K562 (cell line): Measurements from ENCODE around the gene SLC9A7. TPM values are rescaled to one million over a fixed set of nuclear protein-coding genes. Genes with fewer than 3 reads are reported as not detected.

Source experiments
- ATAC-seq: fragments of 200-7000 bp; cut with Tn5 transposase; 3 replicates; pipeline ENCODE4 v1.9.1; 2020; ENCODE audit warnings: moderate library complexity
- BruUV-seq: library from RNA; stranded (reverse); fragments of 400-500 nt; replicated peaks from 2 replicates; lab custom pipeline; 2021; lab: Mats Ljungman, UMichigan
- CTCF ChIA-PET: fragments of 300-600 bp; formaldehyde crosslinking; extraction: SDS; loops from one replicate; lab custom pipeline; 2021; ENCODE audit warnings: low intra/inter-chr PET ratio; lab: Yijun Ruan, JAX
- POLR2A ChIA-PET: fragments of 300-600, 350-650 bp; sonication (Branson Sonifier 250); formaldehyde crosslinking; extraction: SDS; loops from one replicate; lab custom pipeline; 2021; ENCODE audit warnings: antibody characterized with exemption, inconsistent platforms; lab: Yijun Ruan, JAX
- DNase-seq, 4 experiments: peaks; one replicate each; pipeline versions ENCODE4 v3.0.0 to v3.0.0-alpha.2; 2011 to 2018; ENCODE audit warnings: low spot score in 3 of 4, mixed read lengths in 3 of 4; ENCODE audit errors: extremely low read depth in 1 of 4
- FAIRE-seq: peaks from 2 replicates; lab custom pipeline; 2011; peaks lifted over from hg19 to GRCh38; lab: Jason Lieb, UNC
- H2AFZ ChIP-seq: 2 replicates; pipeline ENCODE4 v1.6.0; 2011; ENCODE audit warnings: low read depth, low read length, control low read depth, inconsistent platforms
- H3K27ac ChIP-seq: fragments of 200-600 bp; 3 replicates; pipeline ENCODE4 v1.8.0; 2011; ENCODE audit warnings: low read depth, mild to moderate bottlenecking, control low read depth, inconsistent platforms, low read length, moderate library complexity, mixed read lengths; ENCODE audit errors: extremely low read depth
- H3K27me3 ChIP-seq, 2 experiments: fragments of 300-600 bp in 1 of 2; 2 replicates in 1 of 2; 3 replicates in 1 of 2; pipeline versions ENCODE4 v1.6.0 to v1.8.0; 2011; ENCODE audit warnings: inconsistent platforms in 2 of 2, low read length in 2 of 2, mild to moderate bottlenecking in 1 of 2, mixed read lengths in 1 of 2, moderate library complexity in 1 of 2; ENCODE audit not compliant: control insufficient read depth in 2 of 2, insufficient read depth in 2 of 2
- H3K36me3 ChIP-seq: fragments of 300-600 bp; 3 replicates; pipeline ENCODE4 v1.8.0; 2011; ENCODE audit warnings: mild to moderate bottlenecking, low read length, inconsistent platforms; ENCODE audit not compliant: control insufficient read depth, insufficient read depth
- H3K4me1 ChIP-seq, 2 experiments: fragments of 200-600 bp in 1 of 2; replicated peaks in 1 of 2; 2 replicates in 1 of 2; 3 replicates in 1 of 2; pipeline versions ENCODE4 v1.5.1 to v1.8.0; 2011; ENCODE audit warnings: inconsistent platforms in 2 of 2, low read length in 2 of 2, mild to moderate bottlenecking in 1 of 2, mixed read lengths in 1 of 2, moderate library complexity in 1 of 2; ENCODE audit not compliant: control insufficient read depth in 2 of 2, insufficient read depth in 2 of 2
- H3K4me2 ChIP-seq: 2 replicates; pipeline ENCODE4 v1.6.1; 2011; ENCODE audit warnings: low read length, control low read depth, inconsistent platforms, mixed read lengths; ENCODE audit not compliant: insufficient read depth
- H3K4me3 ChIP-seq: fragments of 200-600 bp; sonication (generic), shearing (Covaris generic); 2 replicates; pipeline ENCODE4 v1.5.1; 2016; ENCODE audit warnings: control low read depth, inconsistent platforms
- H3K79me2 ChIP-seq: fragments of 200-600 bp; 3 replicates; pipeline ENCODE4 v1.8.0; 2011; ENCODE audit warnings: low read length, inconsistent platforms; ENCODE audit not compliant: control insufficient read depth, insufficient read depth
- H3K9ac ChIP-seq, 2 experiments: 2 replicates each; pipeline versions ENCODE4 v1.6.0 to v1.6.1; 2011; ENCODE audit warnings: low read depth in 2 of 2, low read length in 2 of 2, control low read depth in 1 of 2, inconsistent platforms in 1 of 2, mild to moderate bottlenecking in 1 of 2, mixed read lengths in 1 of 2; ENCODE audit not compliant: insufficient read depth in 1 of 2
- H3K9me1 ChIP-seq: one replicate; pipeline ENCODE4 v1.6.0; 2011; ENCODE audit warnings: inconsistent platforms, mild to moderate bottlenecking, low read length, moderate library complexity; ENCODE audit not compliant: control insufficient read depth, insufficient read depth
- H3K9me3 ChIP-seq: replicated peaks from 2 replicates; pipeline ENCODE4 v1.5.1; 2011; ENCODE audit warnings: low read depth, low read length, inconsistent platforms; ENCODE audit not compliant: control insufficient read depth, insufficient read depth
- H4K20me1 ChIP-seq: replicated peaks from 2 replicates; pipeline ENCODE4 v1.6.1; 2011; ENCODE audit warnings: low read length, inconsistent platforms, mixed read lengths; ENCODE audit not compliant: control insufficient read depth, insufficient read depth
- ARID3B ChIP-seq: fragments of 250-450 bp; sonication (Bioruptor Pico); IDR thresholded peaks from 2 replicates; pipeline ENCODE4 v1.4.0; 2020; ENCODE audit warnings: borderline replicate concordance
- CBX5 ChIP-seq: IDR thresholded peaks from 2 replicates; pipeline ENCODE4 v1.6.1; 2014; ENCODE audit warnings: low read depth, borderline replicate concordance
- CBX8 ChIP-seq: fragments of 200-600 bp; sonication (generic); IDR thresholded peaks from 2 replicates; pipeline ENCODE4 v1.6.1; 2012; ENCODE audit warnings: borderline replicate concordance, mixed run types, low read depth, mild to moderate bottlenecking, moderate library complexity, mixed read lengths, low read length, control low read depth, inconsistent platforms; ENCODE audit not compliant: poor library complexity, severe bottlenecking; ENCODE audit errors: extremely low read depth
- CREBBP ChIP-seq: IDR thresholded peaks from one replicate; pipeline ENCODE4 v1.6.1; 2012; ENCODE audit warnings: low read depth, mild to moderate bottlenecking, control low read depth, inconsistent platforms, low read length
- GABPA ChIP-seq: fragments of 200-800 bp; sonication (Bioruptor generic); conservative IDR thresholded peaks from 2 replicates; pipeline ENCODE4 v1.6.1; 2016; ENCODE audit warnings: low read depth, missing genetic modification characterization, missing compliant biosample characterization
- GTF2F1 ChIP-seq: IDR thresholded peaks from 2 replicates; pipeline ENCODE4 v1.6.1; 2011; ENCODE audit warnings: low read depth, low read length, improper control_type of control experiment
- HNRNPL ChIP-seq: fragments of 200-400 bp; formaldehyde crosslinking; IDR thresholded peaks from 2 replicates; pipeline ENCODE4 v1.6.1; 2017; ENCODE audit warnings: low read depth, mild to moderate bottlenecking, low read length
- PURB ChIP-seq: sonication (generic); formaldehyde crosslinking; IDR thresholded peaks from 2 replicates; pipeline ENCODE4 v1.9.0; 2021; ENCODE audit warnings: low read depth, mild to moderate bottlenecking, missing genetic modification reagents
- TBL1XR1 ChIP-seq, 2 experiments: IDR thresholded peaks; 2 replicates each; pipeline ENCODE4 v1.6.1; 2012; ENCODE audit warnings: improper control_type of control experiment in 2 of 2, low read length in 2 of 2, mild to moderate bottlenecking in 1 of 2
- ZNF518B ChIP-seq: fragments of 250-450 bp; sonication (Bioruptor Pico); IDR thresholded peaks from 2 replicates; pipeline ENCODE4 v1.5.0; 2021; ENCODE audit warnings: mild to moderate bottlenecking, moderate library complexity
- ZNF695 ChIP-seq: fragments of 450-650 bp; formaldehyde crosslinking; IDR thresholded peaks from 2 replicates; pipeline ENCODE4 v1.4.0; 2020; ENCODE audit warnings: mild to moderate bottlenecking, moderate library complexity
- WGBS: fragments of 100-300 bp; shearing (Covaris generic); methylation state at CpG from one replicate; pipeline ENCODE4 v1.1.6; 2016; ENCODE audit warnings: low coverage, mixed read lengths; ENCODE audit not compliant: insufficient coverage; ENCODE audit errors: missing lambda C conversion rate; 5-methylcytosine and 5-hydroxymethylcytosine counted together
- in situ Hi-C: fragments of 300-500 bp; cut with MboI; formaldehyde crosslinking; loops from 4 replicates; pipeline ENCODE4 v1.15.0; 2018; ENCODE audit warnings: inconsistent platforms, mixed read lengths
- intact Hi-C: fragments of 100-400 bp; cut with micrococcal nuclease; formaldehyde crosslinking; loops from 2 replicates; pipeline ENCODE4 v1.14.2; 2022
- polyA plus RNA-seq, 8 experiments: library from polyadenylated mRNA; depleted of rRNA in 4 of 8; stranded (reverse) in 5 of 8; unstranded in 3 of 8; fragments of >200 nt; fragmentation: Nextera tagmentation in 2 of 8; fragmentation: Illumina TruSeq in 1 of 8; extraction: Ambion mirVana in 2 of 8; extraction: Trizol in 1 of 8; gene quantifications; 2 replicates each; pipeline versions ENCODE4 v1.2.1 to v1.2.3, GENCODE V29; 2011 to 2014; ENCODE audit warnings: inconsistent platforms in 1 of 8, missing spikeins in 1 of 8
- total RNA-seq, 7 experiments: library from RNA; depleted of rRNA in 6 of 7; stranded (reverse); fragments of >200 nt in 6 of 7; fragmentation: Illumina TruSeq in 2 of 7; extraction: Trizol in 2 of 7; gene quantifications; 2 replicates each; pipeline versions ENCODE4 v1.2.1 to v1.2.3, GENCODE V29; 2011 to 2021; ENCODE audit warnings: low replicate concordance in 1 of 7

Gene SLC9A7
- total and polyA plus RNA-seq, 9 of the 15 experiments (the other 6 are each of a cell fraction or from before 2014, with no cell fraction given) = 0.04 to 0.13 (median 0.09) TPM; not detected in 5

GRCh38 chrX:46648660-46649059 is 110.3 kb downstream of the SLC9A7 start:
- intact Hi-C loops (no loop called here), in situ Hi-C loops (no loop called here)
- H3K27me3 ChIP-seq = peaks cover 0 to 17% of the 10 kb centered on the region in 2 experiments; a peak in 2 of 5 replicates
- H2AFZ ChIP-seq = no peak overlapping the region
- no peaks in the 10 kb centered on the region for H3K36me3 ChIP-seq
- no peak for TF ChIP-seq HNRNPL
- TF ChIP-seq CBX5 = no peak
- H3K9me1 ChIP-seq = no peaks in the 10 kb centered on the region
- no peaks in the 10 kb centered on the region for H3K4me1 ChIP-seq
- H3K4me3 ChIP-seq = no peak overlapping the region
- ATAC-seq (no peak), DNase-seq (no peak), FAIRE-seq (no peak)
- no peaks in the 10 kb centered on the region for H4K20me1 ChIP-seq
- BruUV-seq = no TSS peak
- H3K9ac ChIP-seq = no peak overlapping the region
- H3K9me3 ChIP-seq = no peaks in the 10 kb centered on the region
- WGBS = 2% methylated on average over 4 of the region's 6 CpGs
- no peak overlapping the region for H3K27ac ChIP-seq
- POLR2A ChIA-PET = no interaction called here
- H3K79me2 ChIP-seq = no peaks in the 10 kb centered on the region
- CTCF ChIA-PET = no interaction called here
- no peak overlapping the region for H3K4me2 ChIP-seq

GRCh38 chrX:46647251-46647650 is 111.7 kb downstream of the SLC9A7 start:
- in situ Hi-C loops = no loop called here
- WGBS = 0% methylated on average over 5 of the region's 5 CpGs
- H3K9me3 ChIP-seq = no peaks in the 10 kb centered on the region
- no peaks in the 10 kb centered on the region for H4K20me1 ChIP-seq
- no peak overlapping the region for H3K27ac ChIP-seq
- H3K4me2 ChIP-seq = no peak overlapping the region
- peaks cover 0 to 17% of the 10 kb centered on the region in 2 experiments; a peak in 2 of 5 replicates for H3K27me3 ChIP-seq
- H3K4me1 ChIP-seq = no peaks in the 10 kb centered on the region
- POLR2A ChIA-PET = no interaction called here
- H3K79me2 ChIP-seq = no peaks in the 10 kb centered on the region
- ATAC-seq = no peak
- H3K4me3 ChIP-seq = no peak overlapping the region
- H3K9me1 ChIP-seq = no peaks in the 10 kb centered on the region
- FAIRE-seq = no peak
- BruUV-seq = no TSS peak
- CTCF ChIA-PET = no interaction called here
- intact Hi-C loops = no loop called here
- H2AFZ ChIP-seq = no peak overlapping the region
- no peaks in the 10 kb centered on the region for H3K36me3 ChIP-seq
- no peak overlapping the region for H3K9ac ChIP-seq
- DNase-seq = no peak
- TF ChIP-seq CREBBP (no peak), PURB (no peak), CBX8 (no peak), TBL1XR1 (IDR thresholded peaks at IDR 0.05; ENCODE audit: low read length in 2 of 2) (no peak), GTF2F1 (no peak), ZNF695 (CRISPR knock-in tag) (no peak), GABPA (tag) (no peak), ZNF518B (CRISPR knock-in tag) (no peak), ARID3B (CRISPR knock-in tag) (no peak)
